Left forelimb (tissue), 1 donor: ENCODE data around the gene TAS2R14.

Experiments used
- DNase-seq: peaks from one replicate; pipeline ENCODE4 v3.0.0-alpha.2; 2018; ENCODE audit warnings: low spot score

Gene TAS2R14

DNA sequence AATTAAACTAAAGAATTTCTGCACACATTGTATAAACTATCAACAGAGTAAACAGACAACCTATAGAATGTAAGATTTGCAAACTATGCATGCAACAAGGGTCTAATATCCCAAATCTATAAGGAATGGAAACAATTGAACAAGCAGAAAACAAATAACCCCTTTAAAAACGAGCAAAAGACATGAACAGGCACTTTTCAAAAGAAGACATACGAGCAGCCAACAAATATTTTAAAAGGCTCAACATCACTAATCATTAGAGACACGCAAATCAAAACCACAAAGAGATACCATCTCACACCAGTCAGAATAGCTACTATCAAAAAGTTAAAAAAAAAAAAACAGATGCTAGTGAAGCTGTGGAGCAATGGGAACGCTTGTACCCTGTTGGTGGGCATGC, 34.4 kb downstream of the TAS2R14 start:
- no peak for DNase-seq

DNA sequence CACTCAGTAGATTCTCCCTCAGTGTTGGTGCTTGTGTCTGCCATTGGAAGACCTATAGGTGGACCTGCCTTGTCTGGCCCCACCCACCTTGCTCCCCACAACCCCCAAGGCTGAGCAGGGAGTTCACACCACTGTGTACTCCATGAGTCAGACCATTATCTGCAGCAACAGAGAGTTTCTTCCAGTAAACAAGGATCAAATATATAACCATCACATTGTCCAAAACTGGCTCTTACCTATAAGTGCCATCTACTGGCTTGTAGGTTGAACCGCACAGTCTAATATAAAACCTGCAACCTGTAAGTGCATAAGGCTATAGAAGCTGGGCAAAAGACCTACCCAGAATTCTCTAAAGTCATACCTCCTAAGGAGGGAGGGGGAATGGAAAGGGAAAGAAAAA, 37.6 kb downstream of the TAS2R14 start:
- no peak for DNase-seq

DNA sequence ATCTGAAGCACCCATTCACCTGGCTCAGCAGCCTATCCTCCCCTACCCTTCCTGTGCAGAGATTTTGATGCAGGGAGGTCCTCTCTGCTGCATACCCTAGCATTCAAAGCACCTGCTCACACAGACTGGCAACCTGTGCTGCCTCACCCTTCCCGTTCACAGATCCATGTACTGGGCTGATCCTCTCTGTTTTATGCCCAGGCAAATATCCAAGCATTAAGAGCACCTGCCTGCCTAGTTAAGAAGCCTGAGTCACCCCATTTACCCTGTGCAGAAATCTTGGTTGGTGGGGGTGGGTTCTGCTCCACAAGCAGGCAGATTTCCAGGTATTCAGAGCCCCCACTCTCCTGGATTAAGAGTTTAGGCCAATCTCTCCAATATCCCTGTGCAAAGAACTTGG, 38.1 kb downstream of the TAS2R14 start:
- no peak for DNase-seq

DNA sequence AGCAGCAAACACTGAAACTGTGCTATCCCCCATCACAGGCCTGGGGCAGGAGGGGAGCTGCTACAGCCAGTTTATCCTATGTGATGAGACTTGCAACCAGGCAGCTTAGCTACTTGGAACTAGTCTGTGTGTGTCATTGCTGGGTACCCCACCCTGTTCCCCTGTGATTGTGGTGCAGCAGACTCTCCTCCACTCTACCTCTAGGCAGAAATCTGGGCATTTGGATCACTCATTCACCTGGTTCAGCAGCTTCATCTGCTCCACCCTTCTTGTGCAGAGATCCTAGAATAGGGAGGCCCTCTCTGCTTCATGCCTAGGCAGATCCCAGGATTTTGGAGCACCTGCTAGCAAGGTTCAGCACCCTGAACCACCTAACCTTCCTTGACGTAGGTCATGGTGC, 38.5 kb downstream of the TAS2R14 start:
- no peak for DNase-seq

DNA sequence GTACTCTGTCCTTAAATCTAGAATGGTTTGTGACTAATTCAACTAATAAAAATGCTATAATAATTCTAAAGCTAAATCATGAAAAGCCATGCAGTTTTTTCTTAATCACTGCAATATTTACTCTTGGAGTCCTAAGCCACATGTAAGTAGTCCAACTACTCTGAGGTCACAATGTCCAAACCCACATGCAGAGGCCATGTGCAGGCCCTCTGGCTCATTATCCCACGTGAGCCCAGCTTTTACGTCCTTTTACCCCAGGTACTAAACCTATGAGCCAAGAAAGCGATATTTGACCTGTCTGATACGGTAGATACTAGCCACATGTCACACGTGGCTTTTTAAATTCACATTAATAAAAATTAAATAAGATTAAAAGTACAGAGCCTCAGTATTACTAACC, 42.2 kb downstream of the TAS2R14 start:
- no peak for DNase-seq

DNA sequence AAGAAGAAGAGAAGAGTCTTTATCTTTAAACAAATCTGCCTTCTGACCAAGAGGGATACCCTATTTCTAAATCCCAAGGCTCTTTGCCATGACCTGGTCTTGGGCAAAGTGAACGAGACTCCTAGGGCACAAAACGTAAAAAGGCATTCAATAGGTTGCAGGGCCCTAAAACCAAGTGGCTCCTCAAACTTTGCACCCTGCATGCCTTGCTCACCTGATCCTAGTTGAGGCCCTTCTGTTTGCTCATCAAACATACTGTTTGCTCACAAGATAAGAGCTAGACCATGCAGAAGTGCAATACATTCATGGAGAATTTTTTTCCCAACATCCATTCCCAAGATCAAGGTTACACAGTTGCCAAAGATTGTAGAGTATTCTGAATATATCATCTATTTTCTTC, 47.1 kb downstream of the TAS2R14 start:
- no peak for DNase-seq

DNA sequence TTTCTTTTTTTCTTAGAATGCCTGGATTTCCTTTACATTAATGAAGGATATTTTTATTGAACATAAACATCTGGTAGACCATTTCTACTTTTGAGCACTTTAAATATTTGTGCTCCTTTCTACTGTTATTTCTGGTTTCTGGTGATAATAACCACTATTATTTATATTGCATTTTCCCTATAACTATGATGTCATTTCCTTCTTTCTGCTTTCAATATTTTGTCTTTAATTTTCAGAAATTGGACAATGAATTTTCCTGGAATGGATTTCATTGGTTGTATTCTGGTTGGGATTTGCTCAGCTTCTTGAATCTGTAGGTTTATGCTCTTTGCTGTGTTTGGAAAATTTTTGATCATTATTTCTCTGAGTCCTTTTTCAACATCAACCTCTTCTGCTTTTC, 49.8 kb downstream of the TAS2R14 start:
- no peak for DNase-seq
